B cell (primary cell): ENCODE results near the gene TOMM22. TPM values are rescaled to one million over a fixed set of nuclear protein-coding genes. Genes with fewer than 3 reads are reported as not detected.
A peak's percentile ranks its signal among the peaks of the same experiment; 100 is the strongest.

Experiments
- ATAC-seq: fragments of 200-7000 bp; cut with Tn5 transposase; one replicate; pipeline ENCODE4 v1.10.0; 2021; ENCODE audit warnings: low read depth, mild to moderate bottlenecking, moderate number of reproducible peaks, moderate library complexity
- CTCF ChIA-PET: fragments of 350-600 bp; sonication (Branson Sonifier 250); formaldehyde crosslinking; loops from one replicate; lab custom pipeline; 2021; ENCODE audit warnings: antibody characterized with exemption, inconsistent platforms; lab: Charles Lee
- POLR2A ChIA-PET: fragments of 350-600 bp; sonication (Branson Sonifier 250); formaldehyde crosslinking; loops from one replicate; lab custom pipeline; 2021; ENCODE audit warnings: antibody characterized with exemption; lab: Charles Lee
- DNase-seq: peaks from one replicate; pipeline ENCODE4 v3.0.0; 2013
- H2AFZ ChIP-seq: 2 replicates; pipeline ENCODE4 v1.6.1; 2012; ENCODE audit warnings: mild to moderate bottlenecking, low read depth, low read length; ENCODE audit not compliant: insufficient read depth, poor library complexity, severe bottlenecking
- H3K27ac ChIP-seq, 2 donors: 1 replicate in 1 of 2; 2 replicates in 1 of 2; pipeline ENCODE4 v1.5.1; 2012 to 2013; ENCODE audit warnings: low read length in 2 of 2, mild to moderate bottlenecking in 2 of 2, moderate library complexity in 1 of 2
- H3K27me3 ChIP-seq, 4 experiments: fragments of 200-600 bp in 1 of 4; sonication (generic) in 1 of 4; replicated peaks in 1 of 4; 1 replicate in 2 of 4; 2 replicates in 2 of 4; pipeline versions ENCODE4 v1.6.1 to v1.7.0; 2013 to 2016; ENCODE audit warnings: low read length in 3 of 4, mild to moderate bottlenecking in 2 of 4, mixed read lengths in 1 of 4, moderate library complexity in 1 of 4; ENCODE audit not compliant: insufficient read depth in 4 of 4, control insufficient read depth in 3 of 4; ENCODE audit errors: control extremely low read depth in 1 of 4
- H3K36me3 ChIP-seq, 2 experiments: replicated peaks in 1 of 2; 1 replicate in 1 of 2; 2 replicates in 1 of 2; pipeline versions ENCODE4 v1.6.1 to v1.7.1; 2013; ENCODE audit warnings: low read length in 1 of 2; ENCODE audit not compliant: insufficient read depth in 2 of 2, control insufficient read depth in 1 of 2; ENCODE audit errors: control extremely low read depth in 1 of 2, extremely low read depth in 1 of 2
- H3K4me1 ChIP-seq, 2 donors: fragments of 200-600 bp in 1 of 2; sonication (generic) in 1 of 2; 1 replicate in 1 of 2; 2 replicates in 1 of 2; pipeline versions ENCODE4 v1.5.1 to v1.6.1; 2013 to 2017; ENCODE audit warnings: low read length in 2 of 2; ENCODE audit not compliant: control insufficient read depth in 2 of 2, insufficient read depth in 2 of 2
- H3K4me2 ChIP-seq: replicated peaks from 2 replicates; pipeline ENCODE3; 2012; ENCODE audit warnings: mild to moderate bottlenecking, low read depth, low read length; ENCODE audit not compliant: poor library complexity, severe bottlenecking
- H3K4me3 ChIP-seq, 5 experiments: fragments of 200-600 bp in 1 of 5; sonication (generic) in 1 of 5; 1 replicate in 3 of 5; 2 replicates in 2 of 5; pipeline versions ENCODE4 v1.5.1 to v1.7.0; 2011 to 2016; ENCODE audit warnings: low read length in 4 of 5, mild to moderate bottlenecking in 4 of 5, low read depth in 2 of 5, control low read depth in 1 of 5, moderate library complexity in 1 of 5; ENCODE audit not compliant: insufficient read depth in 1 of 5; ENCODE audit errors: control extremely low read depth in 1 of 5, extremely low read depth in 1 of 5
- H3K79me2 ChIP-seq: fragments of 200-600 bp; sonication (generic); one replicate; pipeline ENCODE4 v1.6.0; 2016; ENCODE audit warnings: low read length; ENCODE audit not compliant: control insufficient read depth, insufficient read depth
- H3K9ac ChIP-seq: fragments of 200-600 bp; sonication (generic); 2 replicates; pipeline ENCODE4 v1.6.1; 2017; ENCODE audit warnings: mild to moderate bottlenecking, low read length, moderate library complexity
- H3K9me3 ChIP-seq, 3 donors: one replicate each; pipeline versions ENCODE4 v1.6.1 to v1.7.1; 2013; ENCODE audit warnings: low read length in 2 of 3; ENCODE audit not compliant: control insufficient read depth in 2 of 3, insufficient read depth in 1 of 3; ENCODE audit errors: control extremely low read depth in 1 of 3
- H4K20me1 ChIP-seq: 2 replicates; pipeline ENCODE4 v1.6.0; 2012; ENCODE audit warnings: mild to moderate bottlenecking, low read length; ENCODE audit not compliant: insufficient read depth, control insufficient read depth, poor library complexity, severe bottlenecking
- H3K27ac Mint-ChIP-seq: one replicate; pipeline ENCODE4 v1.8.0; 2021; ENCODE audit warnings: mixed read lengths
- H3K27me3 Mint-ChIP-seq: one replicate; pipeline ENCODE4 v1.8.0; 2021; ENCODE audit warnings: mixed read lengths
- H3K4me1 Mint-ChIP-seq: one replicate; pipeline ENCODE4 v1.8.0; 2021; ENCODE audit warnings: mixed read lengths
- H3K4me3 Mint-ChIP-seq: one replicate; pipeline ENCODE4 v1.8.0; 2021; ENCODE audit warnings: mixed read lengths
- H3K9me3 Mint-ChIP-seq: one replicate; pipeline ENCODE4 v1.8.0; 2022; ENCODE audit warnings: mixed read lengths; ENCODE audit not compliant: insufficient read depth
- EZH2 ChIP-seq: IDR thresholded peaks from 2 replicates; pipeline ENCODE4 v1.6.1; 2012; ENCODE audit warnings: borderline replicate concordance, low read depth, mild to moderate bottlenecking, moderate library complexity, low read length; ENCODE audit not compliant: insufficient read depth, poor library complexity, severe bottlenecking
- WGBS: methylation state at CpG from one replicate; pipeline ENCODE4 v1.1.5; 2013; ENCODE audit warnings: missing lambda C conversion rate; ENCODE audit not compliant: insufficient coverage; 5-methylcytosine and 5-hydroxymethylcytosine counted together
- intact Hi-C: fragments of 100-400 bp; cut with micrococcal nuclease; formaldehyde crosslinking; loops from one replicate; pipeline ENCODE4 v1.10.0; 2022
- polyA plus RNA-seq: library from polyadenylated mRNA; depleted of rRNA; stranded (reverse); fragments of >200 nt; gene quantifications from 2 replicates; pipeline ENCODE4 v1.2.3, GENCODE V29; 2012
- total RNA-seq, 2 donors: library from RNA; stranded (reverse); fragments of 120-200 nt in 1 of 2; gene quantifications; 1 replicate in 1 of 2; 2 replicates in 1 of 2; pipeline versions ENCODE4 v1.2.3 to v1.2.4, GENCODE V29; 2013 to 2022
- TF ChIP-seq, protein P1 (sequence below): fragments of 200-600 bp; IDR thresholded peaks from one replicate; pipeline ENCODE4 v1.8.0; 2022; ENCODE audit warnings: antibody characterized with exemption, mild to moderate bottlenecking

The TOMM22 gene
- total and polyA plus RNA-seq, 2 donors (not counting 1 experiment from before 2014, with no cell fraction given): 21.5 to 47.6 TPM

DNA sequence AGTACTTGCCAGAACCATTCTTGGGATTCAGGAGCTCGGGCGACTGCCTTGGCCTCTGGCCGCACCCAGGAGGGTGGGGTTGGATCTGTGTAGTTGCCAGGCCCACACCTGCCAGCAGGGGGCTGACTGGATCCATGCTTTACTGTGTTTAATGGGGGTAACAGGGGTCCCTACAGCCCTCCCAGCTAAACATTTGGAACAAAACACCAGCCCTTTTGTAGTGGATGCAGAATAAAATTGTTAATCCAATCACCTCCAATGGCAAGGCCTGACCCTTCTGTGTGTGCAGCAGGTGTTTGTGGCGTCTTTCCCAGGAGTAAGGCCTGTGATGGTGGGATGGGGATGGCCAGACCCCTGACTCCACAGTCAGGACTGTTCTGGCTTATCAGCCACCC, 51.6 kb downstream of the TOMM22 start:
- Mint-ChIP-seq H3K4me1 (peaks cover 33% of the 10 kb centered on the region), H3K9me3 (no peaks in the 10 kb centered on the region), H3K27me3 (no peaks in the 10 kb centered on the region), H3K4me3 (no peak overlapping the region), H3K27ac (peak overlapping the region; percentile 78)
- POLR2A ChIA-PET: interaction anchor here (1.2 to 2.0 kb wide), 3 partner anchors 18 to 30 kb away, joined by 3 to 5 read pairs (median 4); partner anchors contain the start of gene GTPBP1
- Histone ChIP-seq H3K36me3 (peaks cover 4 to 89% of the 10 kb centered on the region in 2 experiments), H4K20me1 (peaks cover 95% of the 10 kb centered on the region), H3K9ac (no peak overlapping the region), H3K79me2 (peaks cover 8% of the 10 kb centered on the region), H3K27ac (peak overlapping the region in 1 of 2 donors; percentile 61), H2AFZ (no peak overlapping the region), H3K9me3 (no peaks in the 10 kb centered on the region), H3K4me3 (no peak overlapping the region), H3K4me1 (peaks cover 0 to 18% of the 10 kb centered on the region in 2 donors), H3K4me2 (no peak overlapping the region), H3K27me3 (no peaks in the 10 kb centered on the region)
- intact Hi-C loops: loop anchor here (1.0 kb wide), 1 partner anchor 33 kb away; no protein-coding TSS in a partner anchor
- CTCF ChIA-PET: interaction anchor here (1.0 to 8.3 kb wide), 20 partner anchors 8 to 392 kb away, joined by 3 to 81 read pairs (median 6); partner anchors contain the start of genes CBX6, NPTXR, SUN2 and TOMM22
- 45% methylated on average over 4 of the region's 4 CpGs for WGBS
- TF ChIP-seq EZH2: no peak
- TF ChIP-seq, protein P1, sequence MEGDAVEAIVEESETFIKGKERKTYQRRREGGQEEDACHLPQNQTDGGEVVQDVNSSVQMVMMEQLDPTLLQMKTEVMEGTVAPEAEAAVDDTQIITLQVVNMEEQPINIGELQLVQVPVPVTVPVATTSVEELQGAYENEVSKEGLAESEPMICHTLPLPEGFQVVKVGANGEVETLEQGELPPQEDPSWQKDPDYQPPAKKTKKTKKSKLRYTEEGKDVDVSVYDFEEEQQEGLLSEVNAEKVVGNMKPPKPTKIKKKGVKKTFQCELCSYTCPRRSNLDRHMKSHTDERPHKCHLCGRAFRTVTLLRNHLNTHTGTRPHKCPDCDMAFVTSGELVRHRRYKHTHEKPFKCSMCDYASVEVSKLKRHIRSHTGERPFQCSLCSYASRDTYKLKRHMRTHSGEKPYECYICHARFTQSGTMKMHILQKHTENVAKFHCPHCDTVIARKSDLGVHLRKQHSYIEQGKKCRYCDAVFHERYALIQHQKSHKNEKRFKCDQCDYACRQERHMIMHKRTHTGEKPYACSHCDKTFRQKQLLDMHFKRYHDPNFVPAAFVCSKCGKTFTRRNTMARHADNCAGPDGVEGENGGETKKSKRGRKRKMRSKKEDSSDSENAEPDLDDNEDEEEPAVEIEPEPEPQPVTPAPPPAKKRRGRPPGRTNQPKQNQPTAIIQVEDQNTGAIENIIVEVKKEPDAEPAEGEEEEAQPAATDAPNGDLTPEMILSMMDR: peak; percentile 84
- ATAC-seq: peak; percentile 68
- DNase-seq: peak; percentile 69

DNA sequence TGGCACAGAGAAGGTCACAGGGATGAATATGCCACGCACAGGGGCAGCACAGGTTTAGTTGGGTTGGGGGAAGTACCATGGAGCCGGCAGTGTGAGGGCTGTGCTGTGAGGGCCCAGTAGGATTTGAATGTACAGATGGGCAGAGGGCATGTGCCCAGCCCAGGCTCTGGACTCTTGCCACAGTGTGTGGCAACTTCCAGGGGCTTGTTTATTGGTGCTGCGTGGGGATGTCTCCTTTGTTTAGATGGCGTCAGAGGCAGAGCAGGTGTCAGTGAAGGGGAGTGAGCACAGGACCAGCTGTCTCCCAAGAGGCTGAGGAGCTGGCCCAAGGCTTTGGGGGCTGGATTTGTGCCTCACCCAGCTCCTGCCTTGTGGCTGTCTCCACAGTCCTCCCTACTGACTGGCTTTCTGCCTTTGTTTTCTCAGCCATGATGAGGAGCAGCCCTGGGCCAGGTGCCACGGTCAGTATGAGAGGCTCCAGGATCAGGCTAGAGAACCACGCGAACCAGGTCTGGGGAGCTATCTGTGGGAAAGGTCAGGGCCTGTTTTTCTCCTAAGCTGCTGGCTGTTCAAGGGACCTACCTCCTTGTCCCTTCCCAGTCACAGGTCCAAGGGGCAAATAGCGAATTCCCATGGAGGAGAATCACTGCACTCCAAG, 52.1 kb downstream of the TOMM22 start:
- Histone ChIP-seq H3K4me3 (no peak overlapping the region), H3K27ac (peak overlapping the region in 1 of 2 donors; percentile 30), H3K9me3 (no peaks in the 10 kb centered on the region), H3K4me2 (no peak overlapping the region), H3K9ac (no peak overlapping the region), H3K27me3 (no peaks in the 10 kb centered on the region), H3K36me3 (peaks cover 4 to 89% of the 10 kb centered on the region in 2 experiments), H3K4me1 (peaks cover 0 to 18% of the 10 kb centered on the region in 2 donors), H2AFZ (no peak overlapping the region), H3K79me2 (peaks cover 4% of the 10 kb centered on the region), H4K20me1 (peaks cover 95% of the 10 kb centered on the region)
- Mint-ChIP-seq H3K4me1 (peaks cover 33% of the 10 kb centered on the region), H3K27ac (peak overlapping the region; percentile 78), H3K4me3 (no peak overlapping the region), H3K9me3 (no peaks in the 10 kb centered on the region), H3K27me3 (no peaks in the 10 kb centered on the region)
- DNase-seq (no peak), ATAC-seq (no peak)
- 85% methylated on average over 7 of the region's 8 CpGs for WGBS
- TF ChIP-seq EZH2: no peak
- TF ChIP-seq, protein P1: no peak
- ChIA-PET CTCF (interaction anchor here (0.7 to 8.3 kb wide), 19 partner anchors 8 to 682 kb away, joined by 3 to 81 read pairs (median 6); partner anchors contain the start of genes CBX6, NPTXR and SUN2), POLR2A (interaction anchor here (0.8 to 3.5 kb wide), 4 partner anchors 13 to 28 kb away, joined by 3 to 15 read pairs (median 4); partner anchors contain the start of gene GTPBP1)
- intact Hi-C loops: loop anchor here (1.0 kb wide), 1 partner anchor 32 kb away; no protein-coding TSS in a partner anchor
